Measurements from ENCODE around the gene WDR12.
"Not testable (repeated sequence)": the region's sequence is repeated elsewhere in the genome, so short reads cannot be mapped to it uniquely, and the experiment has no call there.

WDR12 gene

DNA sequence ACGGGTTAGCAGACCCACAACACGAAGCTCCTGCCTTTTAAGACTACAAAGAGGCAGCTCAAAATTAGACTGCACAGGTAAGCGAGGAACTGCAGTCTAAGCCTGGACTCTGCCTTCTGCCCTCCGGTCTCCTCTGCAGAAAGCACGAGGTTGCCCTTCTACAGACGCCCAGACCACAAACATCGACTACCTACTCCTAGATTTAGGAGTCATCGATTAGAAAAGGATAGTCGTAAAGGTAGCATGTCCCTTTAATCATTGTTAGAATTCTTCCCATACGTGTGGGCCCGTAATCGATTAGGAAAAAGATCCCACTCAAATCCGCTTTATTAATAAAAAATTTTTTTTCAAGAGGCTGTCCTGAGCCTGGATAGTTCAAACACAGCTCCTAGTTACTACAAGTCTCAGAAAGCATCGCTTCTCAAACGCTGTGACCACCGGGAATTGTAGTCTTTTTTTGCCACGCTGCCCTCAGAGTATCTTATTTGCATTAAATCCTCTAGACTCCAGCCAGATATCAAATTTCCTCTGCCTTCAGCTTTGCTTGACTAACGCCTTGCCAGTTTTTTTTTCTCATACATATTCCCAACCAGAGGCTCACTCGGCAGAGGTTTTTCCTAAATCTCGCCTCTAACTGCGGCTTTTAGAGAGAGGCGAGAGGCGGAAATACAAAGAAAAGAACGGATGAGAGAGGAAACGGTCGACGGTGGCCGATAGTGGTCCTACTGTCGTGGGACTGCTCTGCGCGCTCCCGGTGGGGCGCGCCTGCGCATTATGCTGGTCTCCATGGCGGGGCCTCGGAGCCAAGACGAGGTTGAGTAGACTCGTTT lies at the start of gene WDR12, which contains the start of gene CARF:
Gene WDR12 (minus strand): TSS at position 162 of the 830 bp plus-strand sequence. CDS start 197 bp downstream, outside the sequence.
Gene CARF (plus strand): TSS at position 764 of the 830 bp plus-strand sequence. CDS start 29,628 bp downstream, outside the sequence.
- DNase-seq (ENCODE audit: low read depth in 4 of 4, low spot score in 1 of 4) = peak; percentile 59 to 86 (median 80)

DNA sequence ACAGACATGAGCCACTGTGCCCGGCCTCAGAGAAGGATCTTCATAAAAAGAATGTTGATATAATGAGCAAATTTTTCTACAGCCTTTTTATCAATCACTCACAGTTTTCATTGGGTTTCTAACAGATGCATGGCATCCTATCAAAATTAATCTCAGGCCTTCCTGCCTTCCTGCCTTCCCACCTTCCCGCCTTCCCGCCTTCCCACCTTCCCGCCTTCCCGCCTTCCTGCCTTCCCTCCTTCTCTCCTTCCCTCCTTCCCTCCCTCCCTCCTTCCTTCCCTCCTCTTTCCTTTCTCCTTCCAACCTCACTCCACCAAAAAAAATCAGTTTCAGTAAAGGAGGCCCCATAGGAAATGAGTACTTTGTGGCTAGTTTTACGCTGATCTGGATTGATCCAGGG lies 49.1 kb upstream of the WDR12 start:
- no peak for DNase-seq (ENCODE audit: low read depth in 4 of 4, low spot score in 1 of 4)

DNA sequence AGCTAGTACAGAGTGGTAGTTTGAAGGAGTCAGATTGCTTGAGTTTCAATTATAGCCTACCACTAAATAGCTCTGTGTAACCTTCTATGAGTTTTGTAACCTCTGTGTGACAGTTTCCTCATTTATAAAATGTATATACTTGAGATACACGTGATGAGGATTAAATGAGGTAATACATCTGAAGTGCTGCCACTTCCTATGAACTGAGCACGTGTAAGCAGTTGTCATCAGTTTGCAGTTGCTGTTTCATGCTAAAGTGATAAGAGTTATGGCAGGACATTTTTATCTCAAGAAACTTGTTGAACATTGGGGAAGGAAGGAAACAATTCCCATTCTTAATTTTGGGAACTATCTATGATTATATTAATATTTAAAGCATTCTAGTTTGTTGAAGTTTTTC lies 39.1 kb upstream of the WDR12 start:
- DNase-seq (ENCODE audit: low read depth in 4 of 4, low spot score in 1 of 4) = no peak

DNA sequence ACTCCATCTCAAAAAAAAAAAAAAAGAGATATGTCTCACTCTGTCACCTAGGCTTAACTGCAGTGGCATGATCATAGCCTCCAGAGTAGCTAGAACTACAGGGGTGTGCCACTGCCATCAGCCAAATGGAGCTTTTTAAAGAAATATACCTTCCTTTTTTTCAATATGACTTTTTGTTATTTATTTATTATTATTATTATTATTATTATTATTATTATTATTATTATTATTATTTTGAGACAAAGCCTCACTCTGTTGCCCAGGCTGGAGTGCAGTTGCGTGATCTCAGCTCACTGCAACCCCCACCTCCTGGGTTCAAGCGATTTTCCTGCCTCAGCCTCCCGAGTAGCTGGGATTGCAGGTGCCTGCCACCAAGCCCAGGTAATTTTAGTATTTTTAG lies 37.9 kb upstream of the WDR12 start:
- not testable (repeated sequence) for DNase-seq (ENCODE audit: low read depth in 4 of 4, low spot score in 1 of 4)

DNA sequence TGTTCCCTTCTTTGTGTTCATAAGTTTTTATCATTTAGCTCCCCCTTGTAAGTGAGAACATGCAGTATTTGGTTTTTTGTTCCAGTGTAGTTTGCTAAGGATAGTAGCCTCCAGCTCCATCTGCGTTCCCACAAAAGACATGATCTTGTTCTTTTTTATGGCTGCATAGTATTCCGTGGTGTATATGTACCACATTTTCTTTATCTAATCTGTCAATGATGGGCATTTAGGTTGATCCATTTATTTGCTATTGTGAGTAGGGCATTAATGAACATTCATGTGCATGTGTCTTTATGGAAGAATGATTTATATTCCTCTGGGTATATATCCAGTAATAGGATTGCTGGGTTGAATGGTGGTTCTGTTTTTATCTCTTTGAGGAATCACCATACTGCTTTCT lies 34.0 kb upstream of the WDR12 start:
- no peak for DNase-seq (ENCODE audit: low read depth in 4 of 4, low spot score in 1 of 4)

DNA sequence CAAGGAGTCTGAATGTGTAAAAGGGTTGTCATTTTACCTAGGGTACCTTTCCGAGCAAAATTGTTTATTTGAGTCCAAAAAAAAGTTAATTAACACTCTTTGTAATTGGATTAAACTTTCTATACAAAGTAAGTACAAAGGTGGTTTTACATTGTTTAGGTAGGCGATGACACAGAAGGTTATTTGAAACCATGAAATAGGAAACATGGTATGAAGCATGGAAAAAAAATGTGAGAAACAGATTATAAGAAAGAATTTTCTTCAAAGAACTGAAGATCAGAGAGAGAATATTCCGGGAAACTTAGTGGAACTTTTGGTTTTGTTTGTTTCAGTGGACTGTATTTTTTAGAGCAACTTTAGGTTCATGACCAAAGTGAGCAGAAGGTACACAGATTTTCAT lies 33.3 kb upstream of the WDR12 start:
- no peak for DNase-seq (ENCODE audit: low read depth in 4 of 4, low spot score in 1 of 4)

DNA sequence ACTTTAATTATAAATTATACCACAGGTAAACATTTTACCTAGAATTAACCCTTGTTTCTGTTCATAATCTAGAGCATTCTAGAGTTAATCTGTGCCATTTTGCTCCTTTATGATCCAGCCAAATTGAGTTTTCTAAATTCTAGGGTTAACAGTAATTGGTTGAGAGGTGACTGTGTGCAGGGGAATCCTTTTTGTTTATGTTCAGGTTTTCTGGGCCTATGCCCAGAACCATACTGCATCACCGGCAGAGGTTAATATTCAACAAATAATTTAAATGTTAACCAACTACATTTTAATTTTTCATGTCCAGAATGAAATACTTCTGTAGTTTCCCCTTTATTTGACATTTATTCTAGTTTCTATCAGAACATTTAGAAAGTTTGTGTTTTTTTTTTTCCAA lies 32.9 kb upstream of the WDR12 start:
- no peak for DNase-seq (ENCODE audit: low read depth in 4 of 4, low spot score in 1 of 4)

DNA sequence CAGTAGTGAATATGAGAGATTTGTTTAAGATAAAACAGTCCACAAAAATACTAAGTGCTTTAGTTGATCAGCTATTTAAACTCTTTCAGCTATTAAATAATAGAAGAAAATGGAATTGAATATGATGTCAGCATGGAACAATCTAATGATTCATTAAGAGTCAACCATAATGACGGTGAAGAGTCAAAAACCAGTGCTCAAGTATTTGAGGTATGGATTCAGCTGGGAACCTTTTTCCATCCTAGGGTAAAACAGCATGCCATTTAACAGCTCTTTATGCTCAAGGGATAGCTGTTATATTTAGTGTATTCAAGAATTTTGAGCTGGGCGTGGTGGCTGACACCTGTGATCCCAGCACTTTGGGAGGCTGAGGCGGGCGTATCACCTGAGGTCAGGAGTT lies 30.3 kb upstream of the WDR12 start:
- no peak for DNase-seq (ENCODE audit: low read depth in 4 of 4, low spot score in 1 of 4)

DNA sequence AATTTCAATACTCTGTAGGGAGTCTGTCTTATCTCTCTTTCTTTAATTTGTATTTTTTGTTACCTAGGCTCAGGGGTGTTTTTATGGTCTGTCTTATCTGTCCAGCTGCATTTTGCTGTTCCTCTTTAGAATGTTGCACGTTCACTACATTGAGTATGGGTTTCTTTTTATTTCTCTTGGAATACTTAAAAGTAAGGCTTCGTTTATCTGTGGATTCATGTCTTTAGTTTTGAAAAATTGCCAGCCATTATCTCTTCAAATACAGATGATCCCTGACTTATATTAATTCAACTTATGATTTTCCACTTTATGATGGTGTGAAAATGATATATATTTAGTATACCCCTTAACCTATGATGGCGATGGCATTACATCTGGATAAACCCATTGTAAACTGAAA lies 27.5 kb upstream of the WDR12 start:
- DNase-seq (ENCODE audit: low read depth in 4 of 4, low spot score in 1 of 4) = no peak

DNA sequence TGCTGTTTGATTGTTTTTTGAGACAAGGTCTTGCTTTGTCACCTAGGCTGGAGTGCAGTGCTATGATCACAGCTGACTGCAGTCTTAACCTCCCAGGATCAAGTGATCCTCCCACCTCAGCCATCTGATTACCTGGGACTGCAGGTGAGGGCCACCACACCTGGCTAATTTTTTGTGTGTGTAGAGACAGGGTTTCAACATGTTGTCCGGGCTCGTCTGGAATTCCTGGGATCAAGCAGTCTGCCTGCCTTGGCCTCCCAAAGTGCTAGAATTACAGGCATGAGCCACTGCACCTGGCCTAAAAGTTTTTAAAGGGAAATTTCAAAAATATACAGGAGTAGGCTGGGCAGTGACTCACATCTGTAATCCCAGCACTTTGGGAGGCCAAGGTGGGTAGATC lies 23.0 kb upstream of the WDR12 start:
- DNase-seq (ENCODE audit: low read depth in 4 of 4, low spot score in 1 of 4) = no peak

DNA sequence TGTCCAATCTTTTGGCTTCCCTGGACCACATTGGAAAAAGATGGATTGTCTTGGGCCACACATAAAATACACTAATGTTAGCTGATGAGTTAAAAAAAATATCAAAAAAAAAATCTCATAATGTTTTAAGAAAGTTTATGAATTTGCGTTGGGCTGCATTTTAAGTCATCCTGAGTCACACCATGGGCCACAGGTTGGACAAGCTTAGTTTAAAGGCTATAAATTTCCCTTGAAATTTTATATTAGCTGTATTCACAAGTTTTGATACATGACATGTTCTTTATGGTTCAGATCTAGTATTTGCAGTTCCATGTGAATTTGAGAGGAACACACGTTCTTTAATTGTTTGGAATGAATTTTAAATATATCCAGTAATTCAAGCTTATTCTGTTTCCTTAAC lies 22.5 kb upstream of the WDR12 start:
- no peak for DNase-seq (ENCODE audit: low read depth in 4 of 4, low spot score in 1 of 4)

DNA sequence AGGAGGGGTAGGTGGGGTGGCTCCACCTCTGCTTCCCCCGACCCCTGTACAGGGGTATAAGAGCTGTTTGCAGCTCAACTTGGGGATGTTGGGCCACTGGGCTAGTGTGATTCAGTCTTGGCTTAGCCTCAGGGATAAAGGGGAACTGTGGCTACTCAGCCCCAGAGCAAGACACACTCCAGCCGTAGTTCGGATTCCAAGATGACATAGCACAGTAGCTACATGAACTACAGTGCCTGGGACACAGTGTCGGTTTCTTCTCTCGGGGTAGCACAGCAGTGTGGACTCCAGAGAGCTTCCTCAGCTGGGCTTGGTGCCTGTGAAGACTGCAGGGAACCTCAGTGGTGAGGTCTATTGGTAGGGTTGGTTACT lies 21.7 kb upstream of the WDR12 start:
- no peak for DNase-seq (ENCODE audit: low read depth in 4 of 4, low spot score in 1 of 4)

DNA sequence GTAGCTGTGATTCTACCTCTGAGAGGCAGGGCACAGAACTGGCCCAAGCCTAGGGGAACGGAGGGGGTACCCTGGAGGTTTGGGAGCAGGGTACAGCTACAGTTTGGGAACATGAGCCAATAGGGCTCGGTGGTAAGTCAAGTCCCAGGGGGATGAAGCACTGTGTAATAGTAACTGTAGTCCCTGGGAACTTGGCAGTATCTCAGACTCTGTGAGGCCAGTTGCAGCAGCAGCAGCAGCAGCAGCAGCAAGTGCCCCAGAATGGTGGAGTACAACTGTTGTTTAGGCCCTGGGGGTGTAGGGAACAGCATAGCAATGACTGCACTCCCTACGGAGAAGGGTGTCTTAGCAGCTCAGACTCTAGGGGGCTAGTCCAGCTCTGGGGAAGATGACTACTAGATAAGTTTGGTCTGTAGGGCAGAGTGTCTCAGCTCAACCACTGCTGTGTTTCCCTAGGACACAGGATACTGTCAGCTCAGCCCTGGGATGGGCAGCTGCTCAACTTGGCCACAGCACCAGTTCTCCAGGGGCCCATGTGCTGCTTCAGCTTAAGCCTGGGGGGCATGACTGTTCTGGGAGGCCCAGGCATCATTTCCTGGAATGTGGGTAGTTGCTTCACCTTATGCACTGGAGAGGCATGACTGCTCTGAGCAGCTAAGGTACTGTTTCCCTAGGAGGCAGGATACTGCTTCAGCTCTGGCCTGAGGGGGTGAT lies 21.1 kb upstream of the WDR12 start:
- no peak for DNase-seq (ENCODE audit: low read depth in 4 of 4, low spot score in 1 of 4)

DNA sequence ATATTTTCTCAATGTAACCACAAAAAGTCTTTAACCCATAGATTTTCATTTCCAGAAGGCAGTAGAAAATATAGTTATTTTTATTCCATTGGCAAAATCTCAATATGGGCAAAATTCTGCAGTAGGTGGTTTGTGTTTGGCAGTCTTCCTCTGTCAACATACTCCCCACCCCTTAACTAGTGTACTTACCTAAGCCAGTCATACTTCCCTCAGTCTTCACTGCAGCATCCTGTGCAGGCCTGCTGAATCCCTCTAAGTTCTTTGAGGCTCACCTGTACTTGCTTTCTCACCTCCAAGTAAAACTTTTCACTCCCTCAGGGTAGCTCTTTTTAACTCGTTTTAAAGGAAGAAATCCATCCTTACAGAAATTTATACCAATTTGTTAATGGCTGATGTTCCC lies 7.4 kb upstream of the WDR12 start:
- DNase-seq (ENCODE audit: low read depth in 4 of 4, low spot score in 1 of 4) = no peak

DNA sequence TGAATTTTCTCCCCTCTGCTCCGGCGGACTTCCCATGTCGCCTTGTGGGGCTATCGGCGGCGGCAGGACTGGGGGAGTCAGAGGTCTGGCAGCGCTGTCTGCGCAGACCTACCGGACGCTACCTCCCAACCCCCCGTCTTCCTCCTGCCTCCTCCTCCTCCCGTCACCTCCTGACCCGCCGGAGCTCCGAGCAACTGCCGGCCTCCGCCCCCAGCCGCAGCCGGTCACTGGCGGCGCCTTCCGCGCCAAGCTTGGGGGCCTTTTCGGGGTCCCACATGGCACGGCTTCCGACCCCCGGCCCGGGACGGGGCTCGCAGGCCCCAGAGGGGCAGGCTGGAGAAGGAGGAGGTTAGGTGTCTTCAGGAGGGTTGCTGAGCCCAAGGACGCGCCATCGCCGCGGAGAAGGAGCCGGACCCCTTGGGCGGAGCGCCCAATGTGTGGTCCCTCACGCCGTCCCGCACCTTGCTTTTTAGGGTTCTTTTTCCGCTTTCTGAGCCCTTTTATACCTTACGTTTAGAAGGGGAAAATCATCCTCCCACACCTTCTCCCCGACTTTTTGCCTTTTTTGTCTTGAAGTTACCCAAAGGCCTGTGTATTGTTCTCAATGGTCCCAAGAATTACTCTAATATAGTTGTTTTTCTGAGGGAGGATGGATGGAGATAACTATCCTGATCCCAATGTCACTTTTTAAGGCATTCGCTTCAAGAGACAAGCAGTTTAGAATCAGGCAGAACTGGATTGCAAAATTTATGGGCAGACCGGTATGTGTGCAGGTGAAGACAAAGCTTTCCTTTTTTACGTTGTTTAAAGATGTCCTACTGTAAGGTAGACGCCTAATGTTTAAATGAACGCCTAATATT lies 1.1 kb upstream of the WDR12 start:
- not testable (repeated sequence) for DNase-seq (ENCODE audit: low read depth in 4 of 4, low spot score in 1 of 4)

DNA sequence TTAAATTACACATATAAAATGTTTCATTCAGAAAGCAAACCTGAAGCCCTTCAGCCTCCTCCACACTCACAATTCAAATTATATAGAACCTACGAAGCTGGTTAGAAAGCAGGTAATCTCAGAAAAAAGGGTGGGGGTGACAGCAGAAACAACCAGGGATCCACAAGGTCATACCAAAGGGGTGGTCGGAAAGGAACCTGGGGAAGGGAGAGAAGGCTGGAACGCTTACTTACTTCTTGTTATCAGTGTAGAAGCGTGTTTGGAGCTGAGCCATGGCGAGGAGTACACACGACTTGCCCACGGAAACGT lies 316 bp downstream of the WDR12 start:
- DNase-seq (ENCODE audit: low read depth in 4 of 4, low spot score in 1 of 4) = no peak

DNA sequence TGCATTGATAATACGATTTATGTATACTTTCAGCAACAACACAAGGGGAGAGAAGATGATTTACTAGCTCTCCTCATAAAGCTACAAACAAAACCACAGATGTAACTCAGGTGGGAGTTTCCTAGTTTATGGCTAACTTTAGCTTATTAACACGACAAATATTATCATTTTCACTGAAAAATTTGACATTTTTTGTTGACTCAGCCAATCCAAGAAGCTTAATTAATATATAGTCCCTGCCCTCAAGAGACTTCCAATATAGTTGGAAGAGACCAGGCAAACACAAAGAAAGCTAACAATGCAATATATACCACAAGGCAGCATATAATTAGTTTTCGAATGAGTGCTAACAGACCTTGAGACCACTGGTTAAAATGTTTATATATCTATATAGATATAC lies 775 bp downstream of the WDR12 start:
- no peak for DNase-seq (ENCODE audit: low read depth in 4 of 4, low spot score in 1 of 4)

DNA sequence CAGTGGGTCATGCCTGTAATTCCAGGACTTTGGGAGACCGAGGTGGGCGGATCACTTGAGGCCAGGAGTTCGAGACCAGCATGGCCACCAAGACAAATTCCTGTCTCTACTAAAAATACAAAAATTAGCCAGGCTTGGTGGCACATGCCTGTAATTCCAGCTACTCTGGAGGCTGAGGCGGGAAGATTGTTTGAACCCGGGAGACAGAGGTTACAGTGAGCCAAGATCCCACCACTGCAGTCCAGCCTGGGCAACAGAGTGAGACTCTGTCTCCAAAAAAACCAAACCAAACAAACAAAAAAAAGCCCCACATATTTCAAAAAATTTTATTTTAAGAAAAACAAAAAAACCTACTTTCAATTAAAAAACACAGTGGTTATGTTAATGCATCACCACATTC lies 1.2 kb downstream of the WDR12 start:
- not testable (repeated sequence) for DNase-seq (ENCODE audit: low read depth in 4 of 4, low spot score in 1 of 4)

DNA sequence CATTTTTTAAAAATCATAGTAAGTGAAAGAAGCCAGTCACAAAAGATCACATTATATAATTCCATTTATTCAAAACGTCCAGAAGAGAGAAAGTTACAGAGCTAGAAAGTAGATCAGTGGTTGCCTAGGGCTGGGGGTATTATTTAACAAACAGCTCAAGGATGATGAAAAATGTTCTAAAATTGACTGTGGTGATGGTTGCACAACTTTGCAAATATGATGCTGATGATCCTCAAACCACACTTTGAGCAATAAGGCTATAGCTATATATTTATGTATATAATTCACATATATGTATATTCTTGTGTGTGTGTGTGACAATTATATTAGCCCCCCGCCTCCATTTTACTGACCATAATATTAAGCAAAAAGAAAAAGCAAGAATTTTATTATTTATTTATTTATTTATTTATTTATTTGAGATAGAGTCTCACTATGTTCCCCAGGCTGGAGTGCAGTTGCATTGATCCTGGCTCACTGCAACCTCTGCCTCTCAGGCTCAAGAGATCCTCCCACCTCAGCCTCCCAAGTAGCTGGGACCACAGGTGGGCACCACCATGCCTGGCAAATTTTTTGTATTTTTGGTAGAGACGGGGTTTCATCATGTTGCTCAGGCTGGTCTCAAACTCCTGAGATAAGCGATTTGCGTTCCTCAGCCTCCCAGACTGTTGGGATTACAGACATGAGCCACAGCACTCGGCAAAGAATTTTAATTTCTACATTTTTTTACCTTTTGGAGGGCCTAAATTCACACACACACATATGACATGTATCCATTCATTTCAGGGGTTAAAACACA lies 1.9 kb downstream of the WDR12 start:
- DNase-seq (ENCODE audit: low read depth in 4 of 4, low spot score in 1 of 4) = no peak

DNA sequence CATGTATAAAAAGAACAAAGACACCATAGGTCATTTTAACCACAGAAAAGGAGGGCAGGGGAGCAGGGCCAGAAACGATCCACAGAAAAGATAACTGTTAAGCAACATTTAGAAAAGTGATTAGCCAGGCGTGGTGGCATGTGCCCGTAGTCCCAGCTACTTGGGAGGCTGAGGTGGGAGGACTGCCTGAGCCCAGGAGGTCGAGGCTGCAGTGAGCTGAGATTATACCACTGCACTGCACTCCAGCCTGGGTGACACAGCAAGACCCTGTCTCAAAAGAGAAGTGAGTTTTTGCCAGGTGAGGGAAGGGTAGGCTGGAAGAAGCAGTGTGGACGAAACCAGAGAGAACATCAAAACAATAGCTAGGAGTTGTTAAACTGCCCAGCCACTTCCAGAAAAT lies 3.3 kb downstream of the WDR12 start:
- DNase-seq (ENCODE audit: low read depth in 4 of 4, low spot score in 1 of 4) = no peak

DNA sequence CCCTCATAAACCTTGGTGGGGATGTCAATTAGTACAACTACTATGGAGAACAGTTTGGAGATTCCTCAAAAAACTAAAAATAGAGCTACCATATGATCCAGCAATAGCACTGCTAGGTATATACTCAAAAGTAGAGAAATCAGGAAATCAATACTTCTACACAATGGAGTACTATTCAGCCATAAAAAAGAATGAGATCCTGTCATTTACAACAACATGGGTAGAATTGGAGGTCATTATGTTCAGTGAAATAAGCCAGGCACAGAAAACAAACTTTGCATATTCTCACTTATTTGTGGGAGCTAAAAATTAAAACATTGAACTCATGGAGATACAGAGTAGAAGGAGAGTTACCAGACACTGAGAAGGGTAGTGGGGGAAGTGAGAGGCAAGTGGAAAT lies 6.0 kb downstream of the WDR12 start:
- DNase-seq (ENCODE audit: low read depth in 4 of 4, low spot score in 1 of 4) = not testable (repeated sequence)
